Fibroblast of villous mesenchyme (primary cell): Measurements from ENCODE around the gene DUS2. TPM values are rescaled to one million over a fixed set of nuclear protein-coding genes. Genes with fewer than 3 reads are reported as not detected.

Experiments used
- DNase-seq: peaks from one replicate; pipeline ENCODE4 v3.0.0-alpha.2; 2010; ENCODE audit warnings: low read depth
- H3K4me3 ChIP-seq: 2 replicates; pipeline ENCODE4 v1.5.1; 2011; ENCODE audit warnings: low read depth, mild to moderate bottlenecking, low read length
- total RNA-seq: library from RNA; depleted of rRNA; stranded (reverse); fragments of >200 nt; gene quantifications from 2 replicates; pipeline ENCODE4 v1.2.3, GENCODE V29; 2012
- TF ChIP-seq, protein P1 (sequence below): IDR thresholded peaks from 2 replicates; pipeline ENCODE4 v1.5.1; 2012; ENCODE audit warnings: low read depth, mild to moderate bottlenecking, low read length; ENCODE audit not compliant: insufficient read depth

Gene DUS2
- total RNA-seq, 1 donor = 19.4 TPM

DNA sequence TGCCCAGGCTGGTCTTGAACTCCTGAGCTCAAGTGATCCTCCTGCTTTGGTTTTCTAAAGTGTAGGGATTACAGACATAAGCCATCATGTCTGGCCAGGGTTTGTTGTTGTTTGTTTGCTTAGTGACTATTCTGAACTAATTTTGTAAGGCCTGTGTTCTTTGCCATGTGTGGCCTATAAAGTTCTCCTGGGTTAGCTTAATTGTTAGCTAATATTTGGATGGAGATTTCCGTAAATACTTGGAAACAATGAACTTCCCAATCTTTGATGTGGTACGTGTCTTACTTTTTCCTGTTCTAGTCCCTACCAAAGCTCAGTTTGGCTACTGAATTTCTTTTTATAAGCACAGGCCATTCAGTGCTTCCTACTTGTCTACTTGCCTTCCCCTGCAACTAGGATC is 24.9 kb downstream of the DUS2 start:
- no peak for DNase-seq
- H3K4me3 ChIP-seq = no peak overlapping the region
- TF ChIP-seq, protein P1, sequence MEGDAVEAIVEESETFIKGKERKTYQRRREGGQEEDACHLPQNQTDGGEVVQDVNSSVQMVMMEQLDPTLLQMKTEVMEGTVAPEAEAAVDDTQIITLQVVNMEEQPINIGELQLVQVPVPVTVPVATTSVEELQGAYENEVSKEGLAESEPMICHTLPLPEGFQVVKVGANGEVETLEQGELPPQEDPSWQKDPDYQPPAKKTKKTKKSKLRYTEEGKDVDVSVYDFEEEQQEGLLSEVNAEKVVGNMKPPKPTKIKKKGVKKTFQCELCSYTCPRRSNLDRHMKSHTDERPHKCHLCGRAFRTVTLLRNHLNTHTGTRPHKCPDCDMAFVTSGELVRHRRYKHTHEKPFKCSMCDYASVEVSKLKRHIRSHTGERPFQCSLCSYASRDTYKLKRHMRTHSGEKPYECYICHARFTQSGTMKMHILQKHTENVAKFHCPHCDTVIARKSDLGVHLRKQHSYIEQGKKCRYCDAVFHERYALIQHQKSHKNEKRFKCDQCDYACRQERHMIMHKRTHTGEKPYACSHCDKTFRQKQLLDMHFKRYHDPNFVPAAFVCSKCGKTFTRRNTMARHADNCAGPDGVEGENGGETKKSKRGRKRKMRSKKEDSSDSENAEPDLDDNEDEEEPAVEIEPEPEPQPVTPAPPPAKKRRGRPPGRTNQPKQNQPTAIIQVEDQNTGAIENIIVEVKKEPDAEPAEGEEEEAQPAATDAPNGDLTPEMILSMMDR = no peak

DNA sequence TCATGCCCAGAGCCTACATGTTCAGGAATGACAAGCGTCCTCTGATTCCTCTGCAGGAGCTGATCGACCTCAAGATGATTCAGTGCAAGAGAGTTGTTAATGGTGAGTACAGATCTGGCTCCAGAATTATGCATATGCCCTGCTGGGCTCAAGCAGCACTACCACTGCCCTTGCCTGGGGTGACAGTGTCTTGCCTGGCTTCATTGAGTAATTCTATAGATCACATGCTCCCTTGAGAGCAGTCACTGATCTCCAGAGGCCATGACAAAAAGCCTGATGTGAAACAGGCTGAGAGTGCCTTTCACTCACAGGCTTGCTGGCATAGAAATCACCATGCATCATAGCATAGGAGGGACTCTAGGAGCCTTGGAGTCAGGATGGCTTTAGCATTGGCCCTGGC is 26.4 kb downstream of the DUS2 start:
- H3K4me3 ChIP-seq = no peak overlapping the region
- no peak for DNase-seq
- TF ChIP-seq, protein P1 = no peak

DNA sequence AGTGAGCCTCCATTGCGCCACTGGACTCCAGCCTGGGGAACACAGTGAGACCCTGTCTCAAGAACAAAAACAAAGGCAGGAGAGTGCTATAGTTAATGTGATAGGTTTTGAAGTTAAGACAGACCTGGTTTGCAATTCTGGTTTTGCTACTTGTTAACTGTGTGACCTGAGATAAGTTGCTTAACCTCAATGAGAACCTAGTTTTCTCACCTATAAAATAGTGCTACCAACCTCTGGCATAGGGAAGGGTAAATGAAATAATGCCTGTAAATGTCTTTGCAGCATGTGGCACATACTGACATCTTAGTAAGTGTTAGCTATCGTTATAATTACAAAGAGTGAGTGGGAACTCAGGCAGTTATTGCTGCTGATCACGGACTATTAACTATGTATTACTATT is 32.3 kb downstream of the DUS2 start:
- no peak overlapping the region for H3K4me3 ChIP-seq
- no peak for DNase-seq
- TF ChIP-seq, protein P1 = no peak

DNA sequence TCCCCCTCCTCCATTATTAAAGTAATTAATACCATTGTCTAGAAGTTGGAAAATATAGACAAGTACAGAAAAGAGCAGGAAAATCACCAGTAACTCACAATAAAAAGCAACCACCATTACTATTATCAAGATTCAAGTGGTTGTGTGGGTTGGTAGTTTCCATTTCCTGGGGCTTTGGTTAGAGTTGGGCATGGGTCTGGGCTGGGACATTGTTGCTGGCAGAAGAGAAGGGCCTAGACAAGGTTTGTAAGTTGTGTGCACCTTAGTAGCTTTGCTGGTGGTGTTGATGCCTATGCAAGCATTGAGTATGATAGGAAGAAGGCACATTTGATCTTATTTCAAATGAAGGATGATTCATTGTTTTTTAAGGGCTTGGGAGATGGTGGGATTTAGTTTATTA is 36.7 kb downstream of the DUS2 start:
- no peak overlapping the region for H3K4me3 ChIP-seq
- TF ChIP-seq, protein P1 = no peak
- DNase-seq = no peak

DNA sequence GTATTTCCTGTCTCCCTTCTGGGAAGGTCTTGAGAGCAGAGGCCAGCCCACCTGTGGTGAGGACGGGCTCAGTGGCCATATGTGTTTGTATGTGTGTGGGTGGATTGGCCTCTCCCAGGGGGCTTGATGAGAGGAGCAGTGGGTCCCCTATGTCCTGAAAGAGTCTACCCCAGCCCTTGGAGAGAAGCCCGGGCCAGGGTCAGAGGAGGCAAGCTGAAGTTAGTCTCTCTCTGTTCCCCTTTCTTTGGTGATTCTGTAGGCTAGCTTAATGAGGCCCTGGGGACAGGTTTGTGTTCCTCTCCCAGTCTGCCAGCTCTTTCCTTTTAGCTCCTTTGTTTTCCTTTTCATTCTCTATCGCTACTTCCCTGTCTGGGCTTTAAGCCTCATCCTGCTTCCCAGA is 38.3 kb downstream of the DUS2 start:
- no peak for DNase-seq

DNA sequence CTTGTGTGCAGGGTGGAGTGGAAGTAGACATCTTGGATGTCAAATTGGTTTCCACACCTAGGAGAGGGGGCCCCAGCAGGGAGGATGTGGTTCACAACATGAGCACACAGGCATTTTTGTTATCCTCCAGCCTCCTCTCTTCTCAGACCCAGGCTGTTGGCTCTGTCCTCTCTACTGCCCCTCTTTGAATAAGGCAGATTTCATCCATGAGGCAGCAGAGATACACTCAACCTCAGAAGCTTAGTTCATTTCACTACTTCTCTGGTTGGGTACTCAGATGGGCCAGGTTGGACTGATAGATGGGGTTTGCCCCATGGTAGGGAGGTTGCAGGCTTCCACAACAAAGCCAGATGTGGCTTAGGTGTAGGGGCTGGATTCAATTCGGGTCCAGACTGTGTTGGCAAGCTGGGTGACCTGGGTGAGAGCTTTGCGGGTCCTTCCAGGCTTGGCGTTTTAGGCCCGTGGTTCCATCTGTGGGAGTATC is 39.9 kb downstream of the DUS2 start:
- DNase-seq = no peak
- H3K4me3 ChIP-seq = no peak overlapping the region
- TF ChIP-seq, protein P1 = no peak

More for the DNA sequence above, 38.3 kb downstream of the DUS2 start:
- H3K4me3 ChIP-seq = no peak overlapping the region
- TF ChIP-seq, protein P1 = no peak

DNA sequence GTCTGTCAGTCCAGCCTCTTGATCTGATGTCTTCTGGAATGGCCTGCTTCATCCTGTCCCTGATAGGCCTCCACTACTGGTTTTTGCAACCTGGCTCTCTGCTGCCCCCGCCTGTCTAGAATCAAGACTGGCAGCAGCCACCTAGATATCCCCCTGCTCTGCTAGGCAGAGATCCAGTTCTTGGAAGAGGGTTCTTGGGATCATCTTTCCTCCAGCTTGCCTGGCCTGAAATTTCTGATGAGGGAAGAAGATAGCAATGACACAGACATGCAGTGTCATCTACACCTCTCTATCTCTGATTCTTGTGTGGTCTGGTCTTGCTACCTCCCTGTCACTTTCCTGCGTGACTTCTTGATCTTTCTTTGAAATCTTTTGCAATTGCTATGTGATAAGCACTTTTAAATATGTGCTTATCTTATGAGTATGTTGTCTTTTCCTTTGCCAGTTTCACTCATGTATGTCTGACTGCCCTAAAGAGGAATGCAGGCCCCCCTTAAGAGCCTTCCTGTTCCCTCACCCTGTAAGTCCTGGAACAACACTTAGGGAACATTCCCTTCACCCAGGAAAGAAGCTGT is 41.8 kb downstream of the DUS2 start:
- TF ChIP-seq, protein P1 = peak; percentile 95
- H3K4me3 ChIP-seq = no peak overlapping the region
- peak; percentile 92 for DNase-seq
